Progenitor cell of endocrine pancreas (in vitro differentiated cells): ENCODE results near the gene SAMD4A. TPM values are rescaled to one million over a fixed set of nuclear protein-coding genes. Genes with fewer than 3 reads are reported as not detected.

ENCODE experiments used
- DNase-seq: peaks from one replicate; pipeline ENCODE4 v3.0.0; 2021; ENCODE audit warnings: low spot score; ENCODE audit not compliant: unreplicated experiment
- H3K27ac Mint-ChIP-seq: 2 replicates; pipeline ENCODE4 v1.8.0; 2021; ENCODE audit warnings: mild to moderate bottlenecking, moderate library complexity, mixed read lengths
- H3K27me3 Mint-ChIP-seq: 2 replicates; pipeline ENCODE4 v1.8.0; 2021; ENCODE audit warnings: mixed read lengths
- H3K36me3 Mint-ChIP-seq: 2 replicates; pipeline ENCODE4 v1.8.0; 2022; ENCODE audit warnings: mixed read lengths; ENCODE audit not compliant: insufficient read depth
- H3K4me1 Mint-ChIP-seq: 2 replicates; pipeline ENCODE4 v1.8.0; 2021; ENCODE audit warnings: low read depth, mixed read lengths
- H3K4me3 Mint-ChIP-seq: 2 replicates; pipeline ENCODE4 v1.8.0; 2021; ENCODE audit warnings: low read depth, mild to moderate bottlenecking, moderate library complexity, mixed read lengths
- H3K9me3 Mint-ChIP-seq: 2 replicates; pipeline ENCODE4 v1.8.0; 2021; ENCODE audit warnings: low read depth, mixed read lengths
- CTCF ChIP-seq: fragments of 200-600 bp; sonication (generic); IDR thresholded peaks from one replicate; pipeline ENCODE4 v1.5.0; 2021; ENCODE audit warnings: antibody characterized with exemption, mild to moderate bottlenecking; ENCODE audit not compliant: unreplicated experiment
- total RNA-seq: library from RNA; stranded (reverse); gene quantifications from 2 replicates; pipeline ENCODE4 v1.2.1, GENCODE V29; 2021

SAMD4A gene
- total RNA-seq, 1 donor from 2014 or later = 9.1 TPM

GRCh38 chr14:54788701-54789100, 221.8 kb downstream of the SAMD4A start:
- Mint-ChIP-seq H3K4me3 (no peak overlapping the region), H3K27ac (no peak overlapping the region), H3K4me1 (no peaks in the 10 kb centered on the region), H3K27me3 (no peaks in the 10 kb centered on the region), H3K36me3 (no peaks in the 10 kb centered on the region), H3K9me3 (no peaks in the 10 kb centered on the region)
- TF ChIP-seq CTCF = no peak
- DNase-seq = no peak

GRCh38 chr14:54789166-54789565, 222.2 kb downstream of the SAMD4A start:
- TF ChIP-seq CTCF = no peak
- no peak for DNase-seq
- H3K9me3 Mint-ChIP-seq = no peaks in the 10 kb centered on the region
- no peaks in the 10 kb centered on the region for H3K27me3 Mint-ChIP-seq
- no peak overlapping the region for H3K27ac Mint-ChIP-seq
- H3K36me3 Mint-ChIP-seq = no peaks in the 10 kb centered on the region
- H3K4me3 Mint-ChIP-seq = no peak overlapping the region
- H3K4me1 Mint-ChIP-seq = no peaks in the 10 kb centered on the region

DNA sequence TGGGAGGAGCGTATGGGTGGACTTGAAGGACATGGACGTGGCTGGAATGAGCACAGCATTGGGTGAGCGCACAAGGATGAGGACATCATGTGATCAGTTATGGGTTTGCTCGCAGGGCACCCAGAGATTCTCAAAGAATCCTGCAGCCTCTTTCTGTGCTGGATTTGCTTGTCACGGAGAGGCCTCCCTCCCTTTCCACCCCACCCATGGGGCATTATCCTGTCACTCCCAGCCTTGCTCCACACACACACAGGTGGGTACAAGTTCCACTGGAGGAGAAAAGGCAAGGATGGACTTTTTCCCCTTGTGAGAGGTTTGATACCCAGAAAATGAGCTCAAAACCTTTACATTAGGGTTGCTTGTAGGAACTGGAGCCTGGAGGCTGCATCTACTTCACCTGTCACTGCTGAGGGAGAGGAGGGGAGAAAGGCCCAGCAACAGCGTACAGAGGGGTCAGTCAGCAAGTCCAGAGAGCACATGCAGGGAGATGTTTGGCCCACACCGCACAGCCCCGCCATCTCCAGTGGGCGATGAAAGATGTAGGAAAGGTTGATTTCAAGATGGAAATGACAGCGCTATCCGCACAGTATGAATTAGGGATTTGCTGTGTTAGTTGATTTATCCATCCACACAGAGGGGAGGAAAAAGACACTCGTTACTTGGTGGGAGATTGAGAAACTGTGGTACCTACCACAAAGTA, 223.0 kb downstream of the SAMD4A start:
- no peaks in the 10 kb centered on the region for H3K36me3 Mint-ChIP-seq
- H3K27me3 Mint-ChIP-seq = no peaks in the 10 kb centered on the region
- no peak for TF ChIP-seq CTCF
- no peaks in the 10 kb centered on the region for H3K4me1 Mint-ChIP-seq
- no peaks in the 10 kb centered on the region for H3K9me3 Mint-ChIP-seq
- no peak overlapping the region for H3K27ac Mint-ChIP-seq
- H3K4me3 Mint-ChIP-seq = no peak overlapping the region
- DNase-seq = no peak

DNA sequence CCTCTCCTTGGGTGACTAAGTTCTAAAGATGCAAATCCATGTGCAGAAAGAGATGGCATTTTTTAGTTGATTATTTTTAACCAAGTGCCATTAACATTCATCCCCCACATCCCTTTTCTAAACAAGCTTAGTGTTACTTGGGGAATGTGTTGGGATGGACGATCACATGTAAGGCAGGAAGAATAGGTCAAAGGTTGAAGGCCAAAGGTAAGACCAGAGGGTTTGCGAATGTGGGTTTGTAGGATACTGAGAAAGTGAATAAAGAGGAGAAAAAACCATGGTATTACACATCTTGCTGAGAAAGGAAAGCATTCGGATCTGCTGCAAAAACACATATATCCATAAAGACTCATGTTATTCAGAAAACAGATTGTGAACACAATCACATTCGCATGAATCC, 224.1 kb downstream of the SAMD4A start:
- Mint-ChIP-seq H3K27me3 (no peaks in the 10 kb centered on the region), H3K36me3 (no peaks in the 10 kb centered on the region), H3K27ac (no peak overlapping the region), H3K9me3 (no peaks in the 10 kb centered on the region), H3K4me3 (no peak overlapping the region), H3K4me1 (no peaks in the 10 kb centered on the region)
- no peak for TF ChIP-seq CTCF
- no peak for DNase-seq

GRCh38 chr14:54792288-54792687, 225.4 kb downstream of the SAMD4A start:
- Mint-ChIP-seq H3K4me1 (no peaks in the 10 kb centered on the region), H3K27ac (no peak overlapping the region)

More at GRCh38 chr14:54792288-54792687, 225.4 kb downstream of the SAMD4A start:
- Mint-ChIP-seq H3K27me3 (no peaks in the 10 kb centered on the region), H3K4me3 (no peak overlapping the region), H3K36me3 (no peaks in the 10 kb centered on the region), H3K9me3 (no peaks in the 10 kb centered on the region)
- TF ChIP-seq CTCF = no peak
- DNase-seq = no peak
